HepG2 (cell line): Measurements from ENCODE around the gene IFT172. TPM values are rescaled to one million over a fixed set of nuclear protein-coding genes. Genes with fewer than 3 reads are reported as not detected.

Experiments used
- DDIT3 ChIP-seq: sonication (generic); formaldehyde crosslinking; IDR thresholded peaks from 2 replicates; pipeline ENCODE4 v1.4.0; 2020; ENCODE audit warnings: mild to moderate bottlenecking, missing genetic modification reagents
- FUBP1 ChIP-seq: sonication (generic); formaldehyde crosslinking; IDR thresholded peaks from 2 replicates; pipeline ENCODE4 v1.5.1; 2020; ENCODE audit warnings: missing genetic modification reagents, mild to moderate bottlenecking, borderline replicate concordance
- RORA ChIP-seq: sonication (generic); formaldehyde crosslinking; IDR thresholded peaks from 2 replicates; pipeline ENCODE4 v1.5.0; 2020; ENCODE audit warnings: mild to moderate bottlenecking, missing genetic modification reagents, moderate library complexity
- ZNF292 ChIP-seq: sonication (generic); formaldehyde crosslinking; IDR thresholded peaks from 2 replicates; pipeline ENCODE4 v1.8.1; 2022; ENCODE audit warnings: mild to moderate bottlenecking, low read depth, missing genetic modification reagents, borderline replicate concordance
- ZNF496 ChIP-seq: sonication (generic); formaldehyde crosslinking; IDR thresholded peaks from 2 replicates; pipeline ENCODE4 v1.8.1; 2023; ENCODE audit warnings: mild to moderate bottlenecking, moderate library complexity, missing genetic modification reagents; ENCODE audit not compliant: insufficient replicate concordance
- ZNF567 ChIP-seq: sonication (generic); formaldehyde crosslinking; IDR thresholded peaks from 2 replicates; pipeline ENCODE4 v1.8.1; 2023; ENCODE audit warnings: mild to moderate bottlenecking, missing genetic modification reagents, borderline replicate concordance
- ZNF577 ChIP-seq: sonication (generic); formaldehyde crosslinking; IDR thresholded peaks from 2 replicates; pipeline ENCODE4 v1.4.0; 2020; ENCODE audit warnings: mild to moderate bottlenecking, low read depth, missing genetic modification reagents, borderline replicate concordance
- ZNF646 ChIP-seq: sonication (generic); formaldehyde crosslinking; IDR thresholded peaks from 2 replicates; pipeline ENCODE4 v1.9.0; 2021; ENCODE audit warnings: mild to moderate bottlenecking, missing genetic modification reagents
- ZNF703 ChIP-seq: sonication (generic); formaldehyde crosslinking; IDR thresholded peaks from 2 replicates; pipeline ENCODE4 v1.5.1; 2020; ENCODE audit warnings: missing genetic modification reagents, mild to moderate bottlenecking, moderate library complexity, borderline replicate concordance
- ZNF792 ChIP-seq: IDR thresholded peaks from 2 replicates; pipeline ENCODE4 v1.6.1; 2016
- polyA plus RNA-seq, 8 experiments: library from polyadenylated mRNA; depleted of rRNA in 3 of 8; stranded (reverse) in 7 of 8; unstranded in 1 of 8; fragments of >200 nt; fragmentation: Illumina TruSeq in 4 of 8; extraction: Trizol in 4 of 8; gene quantifications; 2 replicates each; pipeline versions ENCODE4 v1.2.1 to v1.2.3, GENCODE V29; 2011 to 2016; ENCODE audit warnings: low read depth in 4 of 8, missing spikeins in 1 of 8, mixed read lengths in 1 of 8; ENCODE audit not compliant: insufficient read depth in 1 of 8
- total RNA-seq, 5 experiments: library from RNA; depleted of rRNA; stranded (reverse); fragments of >200 nt; fragmentation: Illumina TruSeq; extraction: Trizol; gene quantifications; 2 replicates each; pipeline ENCODE4 v1.2.3, GENCODE V29; 2016; ENCODE audit warnings: low read depth in 1 of 5

Gene IFT172
- total and polyA plus RNA-seq, 2 of the 13 experiments (the other 11 are each of a cell fraction or from before 2014, with no cell fraction given): 21.6 to 35.7 TPM

- TF ChIP-seq RORA (CRISPR knock-in tag) (no peak), ZNF292 (CRISPR knock-in tag) (no peak), ZNF703 (CRISPR knock-in tag) (no peak), ZNF792 (no peak; the same call in 1 of the 2 replicates), ZNF567 (CRISPR knock-in tag) (no peak), ZNF646 (CRISPR knock-in tag) (no peak), ZNF496 (CRISPR knock-in tag) (no peak), ZNF577 (CRISPR knock-in tag) (no peak), FUBP1 (CRISPR knock-in tag) (no peak), DDIT3 (CRISPR knock-in tag) (no peak)
These were observed 4.9 kb upstream of the IFT172 start (continued) for GRCh38 chr2:27494284-27494943.
